ENCODE data around the gene RABEPK. TPM values are rescaled to one million over a fixed set of nuclear protein-coding genes. Genes with fewer than 3 reads are reported as not detected.

The RABEPK gene
- total RNA-seq, 1 donor from 2014 or later, result 9.0 TPM

DNA sequence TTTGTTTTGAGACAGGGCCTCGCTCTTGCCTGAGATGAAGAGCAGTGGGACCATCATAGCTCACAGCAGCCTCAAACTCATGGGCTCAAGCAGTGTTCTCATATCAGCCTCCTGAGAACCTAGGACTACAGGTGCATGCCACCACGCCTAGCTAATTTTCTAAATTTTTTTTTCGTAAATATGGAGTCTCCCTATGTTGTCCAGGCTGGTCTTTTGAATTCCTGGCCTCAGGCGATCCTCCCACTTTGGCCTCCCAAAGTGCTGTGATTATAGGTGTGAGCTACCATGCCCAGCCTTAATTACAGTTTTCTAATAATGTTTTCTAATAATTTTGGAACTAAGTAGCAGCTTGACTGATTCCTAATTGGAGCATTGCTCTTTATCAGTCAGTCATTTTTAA lies 76.4 kb downstream of the RABEPK start:
- no peak for DNase-seq
- intact Hi-C loops (cut with micrococcal nuclease), result no loop called here
- ATAC-seq, result no peak

DNA sequence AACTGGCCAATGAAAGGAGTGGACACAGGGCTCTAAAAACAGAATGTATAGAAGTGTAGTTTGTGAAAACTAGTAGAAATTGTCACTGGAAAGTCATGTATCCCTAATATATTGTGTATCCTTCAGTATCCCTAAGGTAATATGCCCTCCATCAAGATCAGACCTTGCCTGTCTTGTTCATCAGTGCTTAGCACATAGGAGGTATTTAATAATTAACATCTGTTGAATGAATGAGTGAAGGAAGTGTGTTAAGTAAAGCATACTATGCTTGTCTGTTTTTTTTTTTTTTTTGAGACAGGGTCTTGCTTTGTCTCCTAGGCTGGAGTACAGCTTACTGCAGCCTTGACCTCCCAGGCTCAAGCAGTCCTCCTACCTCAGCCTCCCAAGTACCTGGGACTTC lies 77.1 kb downstream of the RABEPK start:
- ATAC-seq (no peak), DNase-seq (no peak)
- intact Hi-C loops (cut with micrococcal nuclease), result no loop called here

DNA sequence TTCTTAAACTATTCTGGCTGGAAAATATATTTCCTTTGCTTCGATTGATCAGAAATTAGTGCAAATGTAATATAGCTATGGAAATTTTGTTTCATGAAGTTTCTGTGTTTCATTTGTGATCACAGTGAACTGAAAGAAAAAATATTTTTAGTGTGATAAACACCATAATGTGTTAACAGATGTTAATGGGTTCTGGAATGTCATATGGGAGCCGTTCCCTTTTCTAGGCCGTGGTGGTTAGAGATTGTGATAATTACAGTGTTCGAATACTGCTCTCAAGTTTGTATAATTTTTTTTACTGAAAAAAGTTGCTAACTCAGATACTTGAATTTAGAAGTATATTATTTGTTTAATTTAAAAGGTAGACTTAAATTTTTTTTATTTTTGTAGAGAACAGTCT lies 80.6 kb downstream of the RABEPK start:
- intact Hi-C loops (cut with micrococcal nuclease), result no loop called here
- ATAC-seq, result no peak
- DNase-seq, result no peak

Other genes starting within 250 kb of the RABEPK start
- gene SCAI, start 57.0 kb upstream of the RABEPK start, total RNA-seq, result 3.8 TPM
- gene PPP6C, start 10.7 kb upstream of the RABEPK start, total RNA-seq, result 35.9 TPM
- gene HSPA5, start 40.8 kb downstream of the RABEPK start, total RNA-seq, result 183 TPM
- gene GAPVD1, start 61.3 kb downstream of the RABEPK start, total RNA-seq, result 30.5 TPM